ENCODE data around the gene ARRB1. TPM values are rescaled to one million over a fixed set of nuclear protein-coding genes. Genes with fewer than 3 reads are reported as not detected.

Gene ARRB1
- polyA plus RNA-seq, 2 of the 4 experiments (the other 2 are of a cell fraction) = 6.8 to 14.3 TPM

DNA sequence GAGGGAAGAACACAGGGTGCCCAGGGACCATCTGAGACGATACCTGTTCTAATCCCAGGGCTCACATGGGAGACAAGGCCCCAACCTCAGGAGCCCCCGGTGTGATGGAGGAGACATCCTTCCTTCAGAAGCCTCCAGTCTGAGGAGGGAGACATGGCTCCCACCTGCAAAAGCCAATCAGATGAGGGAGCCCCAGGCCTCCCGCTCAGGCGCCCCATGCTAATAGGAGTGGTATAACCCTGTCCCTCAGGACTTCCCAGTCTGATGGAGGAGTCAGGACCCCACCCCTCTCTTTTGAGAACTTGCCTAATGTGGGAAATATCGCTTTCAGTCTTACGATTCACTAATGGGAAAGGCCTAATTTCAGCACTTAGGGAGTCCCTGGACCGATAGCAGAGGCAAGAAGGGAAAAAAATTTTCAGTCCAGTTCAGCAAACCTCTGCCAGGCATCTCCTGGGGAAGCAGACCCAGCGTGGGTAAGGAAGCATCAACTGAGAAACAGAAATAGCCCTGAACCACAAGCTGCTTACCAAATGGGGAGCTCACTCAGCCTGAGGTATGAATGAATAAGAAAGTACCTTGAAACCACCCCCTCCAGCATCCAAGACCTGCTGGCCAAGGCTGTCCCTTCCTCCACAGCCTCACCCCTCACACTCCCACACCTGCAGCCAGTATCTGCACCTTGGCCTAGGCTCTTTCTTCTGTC, 5.9 kb downstream of the ARRB1 start (continued):
- TF ChIP-seq, protein P1, sequence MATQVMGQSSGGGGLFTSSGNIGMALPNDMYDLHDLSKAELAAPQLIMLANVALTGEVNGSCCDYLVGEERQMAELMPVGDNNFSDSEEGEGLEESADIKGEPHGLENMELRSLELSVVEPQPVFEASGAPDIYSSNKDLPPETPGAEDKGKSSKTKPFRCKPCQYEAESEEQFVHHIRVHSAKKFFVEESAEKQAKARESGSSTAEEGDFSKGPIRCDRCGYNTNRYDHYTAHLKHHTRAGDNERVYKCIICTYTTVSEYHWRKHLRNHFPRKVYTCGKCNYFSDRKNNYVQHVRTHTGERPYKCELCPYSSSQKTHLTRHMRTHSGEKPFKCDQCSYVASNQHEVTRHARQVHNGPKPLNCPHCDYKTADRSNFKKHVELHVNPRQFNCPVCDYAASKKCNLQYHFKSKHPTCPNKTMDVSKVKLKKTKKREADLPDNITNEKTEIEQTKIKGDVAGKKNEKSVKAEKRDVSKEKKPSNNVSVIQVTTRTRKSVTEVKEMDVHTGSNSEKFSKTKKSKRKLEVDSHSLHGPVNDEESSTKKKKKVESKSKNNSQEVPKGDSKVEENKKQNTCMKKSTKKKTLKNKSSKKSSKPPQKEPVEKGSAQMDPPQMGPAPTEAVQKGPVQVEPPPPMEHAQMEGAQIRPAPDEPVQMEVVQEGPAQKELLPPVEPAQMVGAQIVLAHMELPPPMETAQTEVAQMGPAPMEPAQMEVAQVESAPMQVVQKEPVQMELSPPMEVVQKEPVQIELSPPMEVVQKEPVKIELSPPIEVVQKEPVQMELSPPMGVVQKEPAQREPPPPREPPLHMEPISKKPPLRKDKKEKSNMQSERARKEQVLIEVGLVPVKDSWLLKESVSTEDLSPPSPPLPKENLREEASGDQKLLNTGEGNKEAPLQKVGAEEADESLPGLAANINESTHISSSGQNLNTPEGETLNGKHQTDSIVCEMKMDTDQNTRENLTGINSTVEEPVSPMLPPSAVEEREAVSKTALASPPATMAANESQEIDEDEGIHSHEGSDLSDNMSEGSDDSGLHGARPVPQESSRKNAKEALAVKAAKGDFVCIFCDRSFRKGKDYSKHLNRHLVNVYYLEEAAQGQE (IDR thresholded peaks at IDR 0.05) = no peak

DNA sequence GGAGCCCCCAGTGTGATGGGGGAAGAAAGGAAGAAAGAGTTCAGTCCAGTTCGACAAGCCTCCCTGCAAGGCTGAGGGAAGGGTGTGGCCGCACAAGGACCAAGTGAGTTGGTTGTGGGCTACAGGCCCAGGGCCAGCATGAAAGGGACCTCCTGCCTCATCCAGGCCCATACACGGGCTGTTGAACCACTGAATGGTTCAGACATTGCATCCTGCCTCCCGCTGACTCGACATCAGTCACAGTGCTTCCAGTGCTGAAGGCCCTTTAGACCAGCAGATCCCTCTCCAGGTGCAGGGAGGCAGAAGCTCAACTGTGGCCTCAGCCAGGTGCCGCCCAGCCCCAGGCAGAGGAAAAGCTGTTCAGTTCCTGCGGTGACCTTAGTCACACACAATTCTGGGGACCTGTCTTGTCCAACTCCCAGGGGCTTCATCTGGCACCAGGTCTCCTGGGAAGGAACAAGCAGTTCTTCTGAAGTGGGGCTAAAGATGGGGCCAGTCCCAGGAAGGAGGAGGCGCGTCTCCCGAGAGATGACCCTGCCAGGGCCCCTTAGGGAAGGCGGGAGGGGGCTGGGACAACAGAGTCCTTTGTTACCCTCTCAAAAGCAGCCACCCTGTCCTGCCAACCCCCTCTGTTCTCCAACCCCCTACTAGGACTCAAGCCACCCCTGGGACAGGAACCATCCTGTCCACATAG, 6.6 kb downstream of the ARRB1 start:
- no peak for DNase-seq (ENCODE audit: low read depth in 1 of 2, low spot score in 1 of 2)
- no peak for FAIRE-seq
- 86% methylated on average over 11 of the region's 11 CpGs for WGBS (ENCODE audit: missing lambda C conversion rate)
- Histone ChIP-seq H3K27ac (peak overlapping the region; percentile 3 to 71; a peak in 2 of 6 replicates), H3K9me3 (no peaks in the 10 kb centered on the region), H3K4me2 (peak overlapping the region; percentile 1; the same call in 1 of the 3 replicates), H3K4me1 (peaks cover 74% of the 10 kb centered on the region), H3K4me3 (no peak overlapping the region)
- TF ChIP-seq ZC3H11A (IDR thresholded peaks at IDR 0.05) (no peak), PHF8 (IDR thresholded peaks at IDR 0.05; ENCODE audit: borderline replicate concordance, low read depth) (no peak), RNF2 (IDR thresholded peaks at IDR 0.05; ENCODE audit: borderline replicate concordance, low read depth) (no peak), CHD2 (IDR thresholded peaks at IDR 0.05; ENCODE audit: low read length, partially characterized antibody) (no peak), HEYL (CRISPR knock-in tag; IDR thresholded peaks at IDR 0.05) (no peak), EHF (CRISPR knock-in tag; IDR thresholded peaks at IDR 0.05) (no peak)
- TF ChIP-seq, protein P2, sequence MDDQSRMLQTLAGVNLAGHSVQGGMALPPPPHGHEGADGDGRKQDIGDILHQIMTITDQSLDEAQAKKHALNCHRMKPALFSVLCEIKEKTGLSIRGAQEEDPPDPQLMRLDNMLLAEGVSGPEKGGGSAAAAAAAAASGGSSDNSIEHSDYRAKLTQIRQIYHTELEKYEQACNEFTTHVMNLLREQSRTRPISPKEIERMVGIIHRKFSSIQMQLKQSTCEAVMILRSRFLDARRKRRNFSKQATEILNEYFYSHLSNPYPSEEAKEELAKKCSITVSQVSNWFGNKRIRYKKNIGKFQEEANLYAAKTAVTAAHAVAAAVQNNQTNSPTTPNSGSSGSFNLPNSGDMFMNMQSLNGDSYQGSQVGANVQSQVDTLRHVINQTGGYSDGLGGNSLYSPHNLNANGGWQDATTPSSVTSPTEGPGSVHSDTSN (IDR thresholded peaks at IDR 0.05) = no peak
- ChIA-PET CTCF (interaction anchor here (1.0 to 2.1 kb wide), 2 partner anchors 39 to 65 kb away, joined by 3 to 6 read pairs; no protein-coding TSS in a partner anchor), POLR2A (no interaction called here)
- ATAC-seq = no peak

DNA sequence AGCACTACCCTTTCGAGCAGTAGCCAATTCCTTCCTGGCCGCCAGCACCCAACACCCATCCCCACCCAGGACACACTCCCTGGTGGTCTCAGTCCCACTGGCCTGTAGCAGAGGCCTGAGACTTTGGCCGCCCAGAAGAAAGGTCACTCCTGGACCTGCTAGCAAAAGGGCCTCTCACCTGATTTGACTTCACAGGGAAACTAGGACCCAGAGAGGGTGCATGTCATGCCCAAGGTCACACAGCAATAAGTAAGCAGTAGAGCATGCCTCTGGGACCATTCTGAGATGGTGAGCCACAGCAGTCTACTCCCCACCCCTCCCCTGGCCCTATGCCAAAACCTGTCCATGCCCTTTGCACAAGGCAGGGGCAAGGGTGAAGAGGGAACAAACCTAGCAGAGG, 7.3 kb downstream of the ARRB1 start:
- DNase-seq (ENCODE audit: low read depth in 1 of 2, low spot score in 1 of 2) (no peak), FAIRE-seq (no peak), ATAC-seq (no peak)
- no peak for TF ChIP-seq FOXS1 (CRISPR knock-in tag; IDR thresholded peaks at IDR 0.05)
- peak; percentile 47 for TF ChIP-seq ZFP36 (IDR thresholded peaks at IDR 0.05; ENCODE audit: borderline replicate concordance, partially characterized antibody)
- Histone ChIP-seq H3K9me3 (no peaks in the 10 kb centered on the region), H3K4me1 (peaks cover 74% of the 10 kb centered on the region), H3K4me2 (peak overlapping the region; percentile 1; the same call in 1 of the 3 replicates), H3K27ac (peak overlapping the region; percentile 40 to 71; a peak in 2 of 6 replicates), H3K4me3 (no peak overlapping the region)
- ChIA-PET CTCF (interaction anchor here (0.9 to 2.1 kb wide), 4 partner anchors 10 to 65 kb away, joined by 3 to 6 read pairs (median 4); no protein-coding TSS in a partner anchor), POLR2A (no interaction called here)
- 94% methylated on average over 3 of the region's 3 CpGs for WGBS (ENCODE audit: missing lambda C conversion rate)

DNA sequence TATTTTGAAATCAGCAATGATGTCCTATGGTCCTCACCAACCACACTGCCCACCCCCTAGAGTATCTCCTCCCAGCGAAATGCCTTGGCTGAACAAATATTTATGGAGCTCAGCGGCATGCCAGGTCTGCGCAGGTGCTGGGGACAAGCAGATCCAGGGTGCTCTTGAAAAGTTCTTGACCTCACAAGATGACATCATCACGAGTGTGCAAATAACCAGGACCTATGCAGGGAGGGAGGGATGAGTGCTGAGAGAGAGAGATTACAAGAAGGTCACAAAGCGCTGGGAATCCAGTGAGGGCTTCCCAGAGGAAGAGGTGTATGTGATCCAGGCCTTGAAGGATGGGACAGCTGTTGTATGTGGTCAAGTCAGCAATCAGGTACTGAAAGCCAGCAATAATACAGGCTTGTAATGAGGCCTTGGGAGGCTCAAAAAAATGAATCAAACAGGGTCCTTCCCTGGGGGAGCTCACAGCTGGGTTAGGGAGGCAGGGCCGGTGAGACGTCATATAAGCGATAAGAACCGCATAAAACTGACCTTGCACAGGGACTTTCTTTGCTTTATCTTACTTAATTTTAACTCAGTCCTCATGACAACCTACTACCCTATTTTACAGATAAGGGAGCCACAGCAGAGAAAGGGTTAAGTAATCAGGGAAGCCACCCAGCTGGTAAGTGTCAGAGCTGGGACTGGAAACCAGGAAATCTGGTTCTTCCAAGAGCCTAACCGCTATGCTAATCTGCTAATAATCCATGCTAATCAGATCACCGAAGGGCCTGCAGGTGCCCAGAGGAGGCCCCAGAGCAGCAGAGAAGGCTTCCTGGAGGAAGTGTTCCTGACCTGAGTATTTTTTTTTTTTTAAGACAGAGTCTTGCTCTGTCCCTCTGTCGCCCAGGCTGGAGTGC, 8.2 kb downstream of the ARRB1 start:
- WGBS (ENCODE audit: missing lambda C conversion rate) = 51% methylated on average over 12 of the region's 12 CpGs
- H3K27ac ChIP-seq = peak overlapping the region; percentile 76 to 80; a peak in 5 of 6 replicates
- peak; percentile 44 to 56; a peak in 5 of 6 replicates for ATAC-seq
- peaks cover 81% of the 10 kb centered on the region for H3K4me1 ChIP-seq
- TF ChIP-seq, protein P3, sequence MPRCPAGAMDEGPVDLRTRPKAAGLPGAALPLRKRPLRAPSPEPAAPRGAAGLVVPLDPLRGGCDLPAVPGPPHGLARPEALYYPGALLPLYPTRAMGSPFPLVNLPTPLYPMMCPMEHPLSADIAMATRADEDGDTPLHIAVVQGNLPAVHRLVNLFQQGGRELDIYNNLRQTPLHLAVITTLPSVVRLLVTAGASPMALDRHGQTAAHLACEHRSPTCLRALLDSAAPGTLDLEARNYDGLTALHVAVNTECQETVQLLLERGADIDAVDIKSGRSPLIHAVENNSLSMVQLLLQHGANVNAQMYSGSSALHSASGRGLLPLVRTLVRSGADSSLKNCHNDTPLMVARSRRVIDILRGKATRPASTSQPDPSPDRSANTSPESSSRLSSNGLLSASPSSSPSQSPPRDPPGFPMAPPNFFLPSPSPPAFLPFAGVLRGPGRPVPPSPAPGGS (IDR thresholded peaks at IDR 0.05) = no peak
- TF ChIP-seq MAFK (IDR thresholded peaks at IDR 0.05; ENCODE audit: partially characterized antibody) (no peak), ZFP36 (IDR thresholded peaks at IDR 0.05; ENCODE audit: borderline replicate concordance, partially characterized antibody) (peak; percentile 92), FOSL2 (IDR thresholded peaks at IDR 0.05) (no peak), FOSL2 (CRISPR knock-in tag; IDR thresholded peaks at IDR 0.05) (0 out of 2 replicates have a peak, but pooled peaks have one; percentile 23), GATA3 (IDR thresholded peaks at IDR 0.05; ENCODE audit: borderline replicate concordance) (peak; percentile 62), CEBPB (IDR thresholded peaks at IDR 0.05) (peak in 1 of 2 experiments; percentile 43; a peak in 1 of 4 replicates), MAZ (IDR thresholded peaks at IDR 0.05; ENCODE audit: borderline replicate concordance, low read depth, low read length) (no peak), JUN (IDR thresholded peaks at IDR 0.05) (no peak)
- no peaks in the 10 kb centered on the region for H3K9me3 ChIP-seq
- ChIA-PET CTCF (interaction anchor here (0.9 to 9.2 kb wide), 13 partner anchors 9 to 102 kb away, joined by 3 to 108 read pairs (median 4); no protein-coding TSS in a partner anchor), POLR2A (no interaction called here)
- H3K4me2 ChIP-seq = peak overlapping the region; percentile 57
- FAIRE-seq = no peak
- peak; percentile 76 to 94 for DNase-seq (ENCODE audit: low read depth in 1 of 2, low spot score in 1 of 2)
- no peak overlapping the region for H3K4me3 ChIP-seq

Measured in A549 (cell line).